Natural killer cell (primary cell): ENCODE data around the gene KCNK4. TPM values are rescaled to one million over a fixed set of nuclear protein-coding genes. Genes with fewer than 3 reads are reported as not detected.

Experiments
- ATAC-seq, 3 donors: fragments of 150-1000 bp in 2 of 3; fragments of 200-7000 bp in 1 of 3; cut with Tn5 transposase; 1 replicate in 1 of 3; 2 replicates in 2 of 3; pipeline ENCODE4 v1.10.0; 2021; ENCODE audit warnings: mild to moderate bottlenecking in 2 of 3, moderate library complexity in 2 of 3
- DNase-seq, 2 donors: peaks; one replicate each; pipeline versions ENCODE4 v3.0.0 to v3.0.0-alpha.2; 2013 to 2021; ENCODE audit warnings: mixed read lengths in 1 of 2
- H3K27ac ChIP-seq: one replicate; pipeline ENCODE4 v1.5.1; 2013; ENCODE audit warnings: mild to moderate bottlenecking, low read length
- H3K27me3 ChIP-seq: one replicate; pipeline ENCODE4 v1.6.1; 2013; ENCODE audit warnings: low read length; ENCODE audit not compliant: control insufficient read depth, insufficient read depth
- H3K36me3 ChIP-seq: one replicate; pipeline ENCODE4 v1.6.1; 2013; ENCODE audit warnings: low read length; ENCODE audit not compliant: control insufficient read depth, insufficient read depth
- H3K4me1 ChIP-seq: one replicate; pipeline ENCODE4 v1.6.1; 2013; ENCODE audit warnings: low read length; ENCODE audit not compliant: control insufficient read depth, insufficient read depth
- H3K4me3 ChIP-seq: one replicate; pipeline ENCODE4 v1.5.1; 2013; ENCODE audit warnings: low read length
- H3K9me3 ChIP-seq: one replicate; pipeline ENCODE4 v1.6.1; 2013; ENCODE audit warnings: low read length; ENCODE audit not compliant: control insufficient read depth, insufficient read depth
- H3K27ac Mint-ChIP-seq, 2 donors: one replicate each; pipeline ENCODE4 v1.8.0; 2022; ENCODE audit warnings: mild to moderate bottlenecking in 2 of 2, mixed read lengths in 2 of 2, moderate library complexity in 1 of 2
- H3K27me3 Mint-ChIP-seq, 2 donors: one replicate each; pipeline ENCODE4 v1.8.0; 2022; ENCODE audit warnings: low read depth in 2 of 2, mixed read lengths in 2 of 2
- H3K36me3 Mint-ChIP-seq: one replicate; pipeline ENCODE4 v1.8.0; 2022; ENCODE audit warnings: mixed read lengths
- H3K4me1 Mint-ChIP-seq, 2 donors: one replicate each; pipeline ENCODE4 v1.8.0; 2022; ENCODE audit warnings: mixed read lengths in 2 of 2
- H3K4me3 Mint-ChIP-seq: one replicate; pipeline ENCODE4 v1.8.0; 2022; ENCODE audit warnings: mild to moderate bottlenecking, moderate library complexity, mixed read lengths
- H3K9me3 Mint-ChIP-seq, 2 donors: one replicate each; pipeline ENCODE4 v1.8.0; 2022; ENCODE audit warnings: mixed read lengths in 2 of 2
- WGBS: methylation state at CpG from one replicate; pipeline ENCODE4 v1.1.7; 2013; ENCODE audit warnings: missing lambda C conversion rate; ENCODE audit not compliant: insufficient coverage; 5-methylcytosine and 5-hydroxymethylcytosine counted together
- intact Hi-C: fragments of 100-400 bp; cut with micrococcal nuclease; formaldehyde crosslinking; loops from one replicate; pipeline ENCODE4 v1.14.2; 2022
- total RNA-seq, 4 donors: library from RNA; stranded (reverse); fragments of 120-200 nt in 1 of 4; gene quantifications; one replicate each; pipeline versions ENCODE4 v1.2.3 to v1.2.4, GENCODE V29; 2013 to 2022
- TF ChIP-seq, protein P1 (sequence below): fragments of 200-600 bp; IDR thresholded peaks from one replicate; pipeline ENCODE4 v1.8.0; 2022; ENCODE audit warnings: antibody characterized with exemption

KCNK4 gene
- total RNA-seq, 3 donors from 2014 or later (not counting 1 experiment from before 2014, with no cell fraction given), result 0.30 to 0.86 TPM; not detected in 1

GRCh38 chr11:64249563-64250414 lies 41.3 kb upstream of the KCNK4 start:
- TF ChIP-seq, protein P1, sequence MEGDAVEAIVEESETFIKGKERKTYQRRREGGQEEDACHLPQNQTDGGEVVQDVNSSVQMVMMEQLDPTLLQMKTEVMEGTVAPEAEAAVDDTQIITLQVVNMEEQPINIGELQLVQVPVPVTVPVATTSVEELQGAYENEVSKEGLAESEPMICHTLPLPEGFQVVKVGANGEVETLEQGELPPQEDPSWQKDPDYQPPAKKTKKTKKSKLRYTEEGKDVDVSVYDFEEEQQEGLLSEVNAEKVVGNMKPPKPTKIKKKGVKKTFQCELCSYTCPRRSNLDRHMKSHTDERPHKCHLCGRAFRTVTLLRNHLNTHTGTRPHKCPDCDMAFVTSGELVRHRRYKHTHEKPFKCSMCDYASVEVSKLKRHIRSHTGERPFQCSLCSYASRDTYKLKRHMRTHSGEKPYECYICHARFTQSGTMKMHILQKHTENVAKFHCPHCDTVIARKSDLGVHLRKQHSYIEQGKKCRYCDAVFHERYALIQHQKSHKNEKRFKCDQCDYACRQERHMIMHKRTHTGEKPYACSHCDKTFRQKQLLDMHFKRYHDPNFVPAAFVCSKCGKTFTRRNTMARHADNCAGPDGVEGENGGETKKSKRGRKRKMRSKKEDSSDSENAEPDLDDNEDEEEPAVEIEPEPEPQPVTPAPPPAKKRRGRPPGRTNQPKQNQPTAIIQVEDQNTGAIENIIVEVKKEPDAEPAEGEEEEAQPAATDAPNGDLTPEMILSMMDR, result no peak
- peak overlapping the region; percentile 40 for H3K4me3 Mint-ChIP-seq
- Histone ChIP-seq H3K36me3 (no peaks in the 10 kb centered on the region), H3K4me1 (peaks cover 54% of the 10 kb centered on the region), H3K9me3 (no peaks in the 10 kb centered on the region), H3K4me3 (no peak overlapping the region), H3K27me3 (no peaks in the 10 kb centered on the region), H3K27ac (no peak overlapping the region)
- no peaks in the 10 kb centered on the region for H3K9me3 Mint-ChIP-seq
- peaks cover 14 to 41% of the 10 kb centered on the region in 2 donors for H3K4me1 Mint-ChIP-seq
- H3K36me3 Mint-ChIP-seq, result no peaks in the 10 kb centered on the region
- H3K27me3 Mint-ChIP-seq, result no peaks in the 10 kb centered on the region
- ATAC-seq, result no peak
- H3K27ac Mint-ChIP-seq, result no peak overlapping the region
- DNase-seq, result no peak
- intact Hi-C loops, result loop anchor here (2.0 kb wide), 1 partner anchor 19 kb away; no protein-coding TSS in a partner anchor
- WGBS, result 83% methylated on average over 6 of the region's 8 CpGs

DNA sequence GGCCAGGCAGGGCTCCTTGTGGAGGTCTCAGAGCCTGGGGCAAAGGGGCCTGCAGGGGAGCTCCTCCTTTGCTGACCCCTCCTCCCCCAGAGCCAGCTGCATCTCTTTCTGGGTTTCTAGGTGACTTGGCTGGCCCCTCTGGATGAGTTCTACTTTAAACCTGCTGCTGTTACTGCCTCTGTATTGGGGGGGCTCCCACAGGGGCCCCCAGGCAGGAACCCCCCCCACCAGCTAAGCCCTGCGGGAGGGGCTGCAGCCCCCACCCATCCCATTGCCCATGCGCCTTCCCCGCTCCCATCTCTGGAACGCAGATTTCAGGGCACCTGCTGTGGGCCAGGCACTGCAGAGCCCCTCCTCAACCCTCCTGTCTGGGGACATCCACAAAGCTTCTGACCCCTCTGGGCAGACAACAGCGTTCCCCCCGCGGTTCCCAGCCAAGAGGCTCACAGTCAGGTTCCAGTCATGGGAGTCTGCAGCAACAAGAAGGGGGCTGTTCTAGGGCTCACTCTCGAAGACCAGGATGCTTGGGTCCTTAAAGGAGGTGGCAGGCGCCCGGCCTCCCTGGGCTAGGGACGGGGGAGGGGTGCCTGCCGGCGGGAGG lies 40.6 kb upstream of the KCNK4 start:
- H3K27me3 Mint-ChIP-seq, result no peaks in the 10 kb centered on the region
- Histone ChIP-seq H3K27ac (no peak overlapping the region), H3K9me3 (no peaks in the 10 kb centered on the region), H3K4me3 (peak overlapping the region; percentile 41), H3K36me3 (no peaks in the 10 kb centered on the region), H3K27me3 (no peaks in the 10 kb centered on the region), H3K4me1 (peaks cover 47% of the 10 kb centered on the region)
- H3K27ac Mint-ChIP-seq, result peak overlapping the region in 1 of 2 donors; percentile 18
- DNase-seq, result no peak
- no peak for ATAC-seq
- peaks cover 14 to 36% of the 10 kb centered on the region in 2 donors for H3K4me1 Mint-ChIP-seq
- TF ChIP-seq, protein P1, result no peak
- no peaks in the 10 kb centered on the region for H3K9me3 Mint-ChIP-seq
- intact Hi-C loops, result loop anchor here (1.0 to 2.0 kb wide), 2 partner anchors 18 to 51 kb away; no protein-coding TSS in a partner anchor
- WGBS, result 27% methylated on average over 13 of the region's 13 CpGs
- H3K36me3 Mint-ChIP-seq, result no peaks in the 10 kb centered on the region
- peak overlapping the region; percentile 77 for H3K4me3 Mint-ChIP-seq

GRCh38 chr11:64251016-64251752 lies 39.9 kb upstream of the KCNK4 start, which contains the start of gene PLCB3:
Gene PLCB3, plus strand, starts transcription at chr11:64251530. Its CDS starts 120 bp downstream, at chr11:64251650.
- Mint-ChIP-seq H3K27me3 (no peaks in the 10 kb centered on the region), H3K9me3 (no peaks in the 10 kb centered on the region), H3K36me3 (no peaks in the 10 kb centered on the region), H3K4me1 (peaks cover 14 to 30% of the 10 kb centered on the region in 2 donors), H3K4me3 (peak within 1 kb of the TSS; percentile 86), H3K27ac (peak within 1 kb of the TSS in 1 of 2 donors; percentile 86)
- peak; percentile 72 to 86 (median 79) for ATAC-seq
- Histone ChIP-seq H3K27ac (no peak within 1 kb of the TSS), H3K9me3 (no peaks in the 10 kb centered on the region), H3K27me3 (no peaks in the 10 kb centered on the region), H3K36me3 (no peaks in the 10 kb centered on the region), H3K4me3 (peak within 1 kb of the TSS; percentile 58), H3K4me1 (peaks cover 41% of the 10 kb centered on the region)
- TF ChIP-seq, protein P1, result peak; percentile 78
- intact Hi-C loops, result loop anchor here (1.0 to 2.0 kb wide), 2 partner anchors 18 to 50 kb away; no protein-coding TSS in a partner anchor
- WGBS, result under 1% methylated on average over 75 of the region's 75 CpGs
- DNase-seq, result peak; percentile 67 to 77
